GM19395 (cell line): ENCODE data around the gene GPR161.

Experiments
- ATAC-seq: cut with Tn5 transposase; IDR thresholded peaks from one replicate; pipeline ENCODE4 v1.9.1; 2021; ENCODE audit warnings: mild to moderate bottlenecking, moderate library complexity; ENCODE audit not compliant: unreplicated experiment

The GPR161 gene

DNA sequence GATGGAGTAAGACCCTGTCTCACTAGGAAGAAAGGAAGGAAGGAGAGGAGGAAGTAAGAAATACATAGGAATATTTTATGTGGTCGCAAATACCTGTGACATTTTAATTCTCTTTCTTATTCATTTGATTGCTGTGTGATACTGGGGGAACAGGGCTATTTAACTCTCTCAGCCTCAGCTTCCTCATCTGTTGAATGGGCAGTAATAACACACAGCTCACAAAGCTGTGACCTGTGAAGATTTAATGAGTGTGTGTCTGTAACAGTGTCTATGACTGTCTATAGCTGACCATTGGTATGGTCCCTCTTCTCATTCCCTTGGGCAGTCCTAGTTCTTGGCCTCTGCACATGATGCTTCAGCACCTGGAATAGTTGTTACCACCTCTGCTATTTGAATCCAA, 13.6 kb upstream of the GPR161 start:
- no peak for ATAC-seq

DNA sequence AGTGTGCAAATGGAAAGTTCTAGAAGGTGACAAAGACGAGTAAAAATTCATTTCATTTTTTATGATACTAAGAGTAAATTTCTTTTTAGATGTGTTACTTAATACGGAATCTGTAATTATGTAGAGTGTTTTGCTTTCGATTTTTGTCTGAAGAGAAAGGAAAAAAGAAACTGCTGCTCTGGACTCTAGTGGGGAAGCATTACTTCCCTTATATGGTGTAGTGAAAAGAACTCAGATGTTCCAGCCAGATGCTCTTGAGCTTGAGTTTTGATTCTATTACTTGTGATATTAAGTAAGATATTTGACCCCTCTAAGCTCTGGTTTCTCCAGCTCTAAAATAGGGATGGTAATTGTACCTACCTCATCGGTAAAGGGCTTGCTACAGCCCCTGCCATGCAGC, 12.2 kb upstream of the GPR161 start:
- peak; percentile 71 for ATAC-seq

DNA sequence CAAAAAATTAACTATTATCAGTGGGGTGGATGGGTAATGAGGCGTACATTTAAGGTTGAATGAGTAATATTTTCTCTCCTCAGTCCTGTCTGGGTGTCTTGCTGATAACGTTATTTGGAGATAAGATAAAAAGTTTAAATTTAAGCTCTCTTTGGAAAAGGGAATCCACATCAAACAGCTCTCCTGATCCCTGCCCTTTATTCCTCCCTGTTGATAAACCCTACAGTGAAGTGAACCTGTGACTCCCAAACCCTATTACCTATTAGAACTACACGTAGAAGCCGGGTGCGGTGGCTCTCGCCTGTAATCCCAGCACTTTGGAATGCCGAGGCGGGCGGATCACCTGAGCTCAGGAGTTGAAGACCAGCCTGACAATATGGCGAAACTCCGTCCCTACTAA, 9.9 kb upstream of the GPR161 start:
- ATAC-seq: no peak

DNA sequence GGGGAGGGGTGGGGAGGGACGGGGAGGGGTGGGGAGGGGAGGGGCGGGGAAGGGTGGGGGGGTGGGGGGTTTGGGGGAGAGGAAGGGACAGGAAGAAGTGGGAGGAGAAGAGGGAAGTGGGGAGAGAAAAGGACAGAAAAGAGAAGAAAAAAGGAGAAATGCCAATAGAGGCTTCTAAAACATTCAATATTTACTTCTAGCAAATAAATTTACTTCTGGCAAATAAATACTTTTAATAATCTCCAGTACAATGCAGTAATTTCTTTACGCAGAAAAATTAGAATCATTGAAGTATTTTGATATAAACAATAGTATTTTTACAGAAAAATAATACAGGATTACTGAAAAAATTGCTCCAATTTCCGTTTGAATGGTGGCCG, 9.4 kb upstream of the GPR161 start:
- ATAC-seq: no peak

DNA sequence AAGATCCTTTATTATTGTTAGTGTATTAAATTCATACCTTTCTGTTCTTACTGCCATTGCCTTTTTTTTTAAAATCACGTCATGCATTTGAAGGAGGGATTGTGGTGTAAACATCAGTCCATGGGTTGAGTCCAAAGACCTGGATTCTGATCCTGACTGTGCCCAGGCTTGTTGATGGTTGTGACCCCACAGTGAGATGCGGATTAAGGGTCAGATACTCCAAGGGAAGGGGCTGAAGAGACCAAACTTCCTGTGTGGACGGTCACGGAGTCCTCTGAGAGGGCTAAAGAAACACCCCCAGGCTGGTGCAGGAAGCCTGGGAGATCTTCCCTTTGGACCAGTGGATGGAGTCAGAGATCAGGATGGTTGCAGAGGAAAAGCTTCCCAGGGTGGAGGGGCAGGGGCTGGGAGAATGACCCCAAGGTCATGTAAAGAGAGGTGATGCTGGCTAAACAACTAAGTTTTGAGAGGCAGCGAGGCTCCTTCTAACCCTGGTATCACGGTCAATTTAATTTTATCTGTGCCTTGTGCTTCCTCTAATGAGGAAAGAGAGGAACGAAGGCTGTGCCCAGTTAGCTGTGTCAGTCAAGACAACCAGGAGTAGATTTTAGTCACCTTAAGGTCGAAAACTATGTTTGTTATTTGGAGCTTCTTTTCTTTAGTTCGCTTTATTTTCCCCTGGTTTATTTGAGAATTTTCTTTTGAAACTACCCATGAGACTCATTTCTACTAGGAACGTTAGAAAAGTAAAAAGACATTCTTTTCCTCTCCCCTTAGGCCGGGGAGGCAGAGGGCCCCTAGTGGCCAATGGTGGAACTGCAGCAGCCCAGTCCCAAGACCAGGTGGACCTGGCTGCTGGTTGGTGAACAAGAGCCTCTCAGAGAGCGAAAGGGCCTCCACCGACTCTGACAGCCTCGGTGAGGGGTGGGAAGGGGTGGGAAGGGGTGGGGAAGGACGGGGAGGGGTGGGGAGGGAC, 8.7 kb upstream of the GPR161 start:
- peak; percentile 93 for ATAC-seq

DNA sequence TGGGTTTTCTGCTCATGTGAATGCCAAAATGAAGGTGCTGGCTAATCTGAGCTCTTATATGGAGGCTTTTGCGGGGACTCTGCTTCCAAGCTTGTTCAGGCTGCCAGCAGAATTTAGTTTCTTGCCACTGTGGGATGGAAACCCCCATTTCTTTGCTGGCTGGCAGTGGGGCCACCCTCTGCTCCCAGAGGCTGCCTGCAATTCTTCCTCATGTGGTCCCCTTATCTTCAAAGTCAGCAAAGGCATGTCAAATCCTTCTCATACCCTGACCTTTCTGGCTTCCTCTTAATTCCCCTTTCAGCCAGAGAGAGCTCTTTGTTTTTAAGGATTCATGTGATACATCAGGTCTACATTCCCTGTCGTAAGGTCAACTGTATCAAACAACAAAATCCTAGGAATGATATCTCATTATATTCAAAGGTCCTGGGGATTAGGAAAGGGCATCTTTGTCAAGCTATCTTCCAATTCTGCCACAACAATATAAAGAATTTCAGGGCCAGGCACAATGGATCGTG, 5.2 kb upstream of the GPR161 start:
- ATAC-seq: no peak

DNA sequence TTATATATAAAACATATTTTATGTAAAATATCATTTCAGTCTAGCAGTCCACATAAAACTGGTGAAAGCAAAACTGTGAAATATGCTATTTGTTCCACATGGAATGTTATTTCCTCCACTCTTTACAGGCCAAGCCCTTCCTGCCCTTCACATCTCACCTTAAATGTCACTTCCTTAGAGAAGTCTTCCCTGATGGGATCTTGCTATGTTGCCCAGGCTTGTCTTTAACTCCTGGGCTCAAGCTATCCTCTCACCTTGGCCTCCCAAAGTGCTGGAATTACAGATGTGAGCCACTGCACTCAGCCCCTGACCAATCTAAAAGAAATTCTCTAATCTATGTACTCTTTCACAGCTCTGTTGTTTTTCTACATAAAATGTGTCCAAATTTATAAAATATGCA, 2.3 kb upstream of the GPR161 start:
- no peak for ATAC-seq

DNA sequence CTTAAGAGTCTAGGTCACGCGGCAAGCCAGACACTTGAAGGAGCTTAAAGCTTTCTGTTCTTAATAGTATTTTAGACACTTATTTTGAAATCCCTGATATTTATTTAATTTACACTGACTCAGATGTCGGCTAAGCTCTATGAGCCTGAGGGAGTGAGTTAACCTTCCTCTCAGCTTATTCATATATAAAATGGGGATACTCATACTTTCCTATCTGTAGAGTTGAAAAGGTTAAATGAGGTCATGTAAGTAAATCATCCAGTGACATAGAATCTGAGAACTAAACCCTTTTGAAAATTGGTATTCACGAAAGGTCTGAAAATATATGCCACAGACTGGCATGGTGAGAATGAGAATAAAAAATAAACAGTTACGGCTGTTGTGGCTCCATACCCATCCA, 1.4 kb upstream of the GPR161 start:
- no peak for ATAC-seq

DNA sequence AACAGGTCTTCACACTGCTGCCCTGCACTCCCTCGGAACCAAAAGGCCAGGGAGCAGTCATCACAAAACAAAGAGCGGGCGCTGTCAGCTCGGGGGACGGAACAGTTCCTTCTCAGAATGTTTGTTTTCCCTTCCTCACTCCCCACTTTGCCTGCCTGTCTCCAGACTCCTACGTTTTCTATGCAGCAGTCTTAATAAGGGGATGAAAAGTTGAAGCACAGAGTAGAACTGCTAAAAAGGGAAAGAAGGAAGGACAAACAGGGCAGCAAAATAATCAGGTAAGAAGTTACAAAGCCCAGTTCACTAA, 738 bp upstream of the GPR161 start:
- no peak for ATAC-seq

DNA sequence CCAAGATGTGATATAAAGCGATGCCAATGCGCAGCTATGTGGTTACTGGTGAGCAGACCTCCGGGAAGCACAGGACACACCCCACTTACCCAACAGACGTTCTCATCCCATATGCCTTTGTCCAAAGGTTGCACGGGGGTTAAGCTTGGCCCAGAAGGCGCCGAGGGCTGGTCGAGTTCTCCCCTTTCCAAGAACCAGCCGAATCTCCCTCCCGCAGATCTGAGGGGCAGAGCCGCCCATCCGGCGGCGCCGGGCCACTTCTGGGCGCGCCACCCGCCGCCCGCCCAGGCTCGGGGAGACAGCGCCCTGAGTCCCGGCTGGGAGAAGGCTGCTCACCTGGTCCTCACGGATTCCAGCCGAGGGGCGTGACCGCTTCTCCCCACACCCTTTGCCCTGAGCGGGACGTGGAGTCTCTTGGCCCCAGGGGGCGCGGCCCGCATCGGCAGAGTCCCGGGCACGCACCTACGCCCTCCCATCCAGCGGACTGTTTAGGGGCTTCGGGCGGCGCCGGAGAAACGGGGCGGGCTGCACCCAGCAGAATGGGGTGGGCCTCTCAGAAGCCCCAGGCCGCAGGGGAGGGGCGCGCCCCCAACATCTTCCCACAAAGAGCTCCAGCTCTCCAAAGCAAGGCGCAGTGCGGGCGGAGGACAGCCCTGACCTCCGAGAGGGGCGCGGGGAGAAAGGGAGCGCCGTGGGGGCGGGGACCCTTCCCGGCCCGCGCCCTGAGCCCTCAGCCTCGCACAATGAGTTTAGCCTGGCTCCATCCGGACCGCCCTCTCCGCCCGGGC, 615 bp downstream of the GPR161 start:
- ATAC-seq: peak; percentile 27

DNA sequence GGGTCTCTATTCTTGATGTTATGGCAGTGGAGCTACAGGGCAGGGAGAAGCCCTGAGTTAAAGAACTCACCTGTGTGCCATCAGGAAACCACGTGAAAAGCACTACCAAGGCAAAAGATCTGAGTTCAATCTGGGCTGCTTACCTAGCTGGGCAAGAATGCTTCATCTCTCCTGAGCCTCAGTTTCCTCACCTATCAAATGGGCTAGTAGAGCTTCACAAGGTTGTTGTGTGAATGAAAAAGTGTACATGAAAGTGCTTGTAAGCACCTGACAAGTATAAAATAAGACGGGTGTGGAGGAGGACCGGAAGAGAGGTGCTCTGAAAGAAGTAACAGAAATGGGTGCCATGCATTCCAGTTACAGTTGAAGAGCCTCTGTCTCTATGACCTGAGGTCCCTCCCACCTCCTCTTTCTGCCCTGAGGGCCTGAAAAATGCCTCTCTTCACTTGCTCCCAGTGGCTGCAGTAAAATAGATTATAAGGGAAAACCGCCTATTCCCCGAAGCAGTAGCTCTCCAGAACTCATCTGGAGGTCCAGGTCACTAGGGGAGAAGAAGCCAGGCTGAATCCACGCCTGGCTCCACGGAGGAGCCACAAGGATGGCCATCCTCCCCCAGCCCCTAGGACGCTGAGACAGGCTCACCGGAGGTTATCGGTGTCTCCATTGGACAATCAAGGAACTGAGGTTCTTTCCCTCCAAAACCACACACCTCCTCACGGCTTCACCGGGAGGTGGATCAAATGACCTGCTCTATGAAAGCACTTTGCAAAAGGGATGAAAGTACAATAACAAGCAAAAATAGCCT, 1.4 kb downstream of the GPR161 start:
- ATAC-seq: no peak

DNA sequence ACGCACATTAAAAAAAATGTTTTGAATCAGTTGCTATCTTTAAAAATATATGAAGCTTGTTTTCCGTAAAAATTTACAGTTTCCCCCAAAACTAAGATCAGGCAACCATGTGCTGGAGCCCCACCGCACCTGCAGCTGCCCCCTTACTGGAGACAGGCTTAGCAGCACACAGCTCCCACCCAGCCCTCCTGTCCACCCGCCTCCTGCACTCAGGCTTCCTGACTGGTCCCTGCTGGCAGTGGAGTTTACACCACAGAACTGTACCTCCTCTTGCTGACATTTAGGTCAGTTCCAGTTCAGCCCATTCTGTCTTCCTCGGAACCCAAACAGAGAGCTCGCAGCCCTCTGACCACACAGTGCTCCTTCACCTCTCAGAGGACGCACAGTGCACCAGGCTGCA, 2.1 kb downstream of the GPR161 start:
- no peak for ATAC-seq

DNA sequence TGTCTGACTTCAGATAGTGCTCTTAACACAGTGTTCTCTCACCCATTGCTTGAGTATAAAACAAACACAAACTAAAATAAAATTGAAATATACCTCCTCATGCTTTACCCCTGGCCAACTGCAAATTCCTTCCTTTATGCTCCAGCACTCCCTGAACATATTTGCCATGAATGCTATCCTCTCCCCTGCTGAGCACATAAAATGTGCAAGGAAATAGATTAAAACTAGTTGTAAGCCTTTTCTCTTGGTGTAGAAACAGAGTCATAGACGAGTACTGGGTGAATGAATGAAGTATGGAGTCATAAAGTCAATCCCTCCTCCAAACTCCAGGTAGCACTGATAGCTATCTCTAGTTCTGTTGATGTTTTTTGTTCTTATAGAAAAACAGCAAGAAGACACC, 2.6 kb downstream of the GPR161 start:
- no peak for ATAC-seq

DNA sequence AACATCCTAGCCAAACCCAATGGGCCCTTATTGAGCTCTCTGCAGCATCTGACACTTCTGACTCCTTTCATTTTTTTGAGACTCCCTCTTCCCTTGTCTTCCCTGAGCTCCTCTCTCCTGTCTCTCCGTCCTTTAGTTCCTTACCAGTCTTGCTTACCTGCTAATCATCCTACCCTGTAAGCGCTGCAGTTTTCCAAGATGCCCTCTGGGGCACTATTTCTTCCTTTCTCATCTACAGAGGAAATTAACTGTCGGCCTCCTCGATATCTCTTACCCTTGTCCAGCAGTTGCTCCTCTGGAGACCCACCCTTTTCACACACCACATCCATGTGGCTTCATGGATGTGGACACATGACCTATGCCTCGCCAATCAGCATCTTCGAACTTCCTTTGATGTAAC, 6.8 kb downstream of the GPR161 start:
- ATAC-seq: no peak

DNA sequence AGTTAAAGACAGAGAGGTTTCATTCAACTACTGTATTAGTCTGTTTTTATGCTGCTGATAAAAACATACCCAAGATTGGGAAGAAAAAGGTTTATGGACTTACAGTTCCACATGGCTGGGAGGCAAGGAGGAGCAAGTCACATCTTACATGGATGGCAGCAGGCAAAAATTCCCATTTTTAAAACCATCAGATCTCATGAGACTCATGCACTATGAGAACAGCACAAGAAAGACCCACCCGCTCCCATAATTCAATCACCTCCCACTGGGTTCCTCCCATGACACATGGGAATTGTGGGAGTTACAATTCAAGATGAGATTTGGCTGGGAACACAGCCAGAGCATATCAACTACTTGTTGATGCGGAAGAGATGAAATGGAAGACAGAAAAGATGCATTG, 9.2 kb downstream of the GPR161 start:
- no peak for ATAC-seq

DNA sequence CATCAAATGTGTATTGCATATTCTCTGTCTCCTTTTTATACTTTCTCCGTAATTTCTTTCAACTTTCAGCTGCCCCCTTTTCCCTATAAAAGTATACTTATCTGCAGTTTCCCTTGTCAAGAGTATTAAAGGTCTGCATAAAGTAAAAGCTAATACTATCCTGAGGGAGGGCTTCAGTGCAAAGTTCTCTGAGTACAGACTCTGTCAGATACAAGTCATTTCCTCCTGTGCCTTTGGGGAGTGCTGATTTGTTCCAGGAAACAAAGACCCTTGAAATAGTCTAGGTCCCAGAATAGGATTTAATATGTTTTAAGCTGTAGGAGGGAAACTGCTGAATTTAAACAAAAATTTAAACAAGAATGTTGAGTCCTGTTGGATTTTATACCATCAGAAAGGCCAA, 11.7 kb downstream of the GPR161 start:
- ATAC-seq: no peak

DNA sequence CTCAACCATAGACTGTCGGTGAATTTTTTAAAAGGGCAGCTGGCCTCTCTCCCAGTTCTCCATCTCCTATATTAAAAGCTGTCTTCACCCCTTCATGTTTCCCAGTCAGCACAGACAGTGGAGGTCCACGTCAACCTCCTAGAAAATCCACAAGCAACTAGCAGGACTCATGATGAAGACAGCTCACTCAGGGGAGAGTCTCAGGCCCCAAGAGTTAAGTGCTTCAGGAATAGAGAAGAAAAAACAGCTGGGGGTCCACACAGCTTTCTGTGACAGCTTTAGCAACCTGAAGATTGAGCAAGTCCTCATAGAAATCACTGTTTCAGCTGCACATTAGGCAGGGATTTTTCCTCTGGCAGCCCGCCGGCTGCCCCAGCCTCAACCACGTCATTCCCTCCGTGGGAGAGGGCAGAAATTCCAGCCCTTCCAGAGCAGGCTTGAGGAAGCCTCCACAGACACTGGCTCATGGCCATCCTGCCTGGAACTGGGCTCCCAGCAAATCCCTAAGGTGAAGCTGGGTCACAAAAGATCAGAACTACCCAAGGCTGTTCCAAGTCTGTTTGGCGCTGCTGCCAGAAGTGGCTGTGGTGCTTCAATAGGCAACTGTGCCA, 15.2 kb downstream of the GPR161 start:
- ATAC-seq: no peak

DNA sequence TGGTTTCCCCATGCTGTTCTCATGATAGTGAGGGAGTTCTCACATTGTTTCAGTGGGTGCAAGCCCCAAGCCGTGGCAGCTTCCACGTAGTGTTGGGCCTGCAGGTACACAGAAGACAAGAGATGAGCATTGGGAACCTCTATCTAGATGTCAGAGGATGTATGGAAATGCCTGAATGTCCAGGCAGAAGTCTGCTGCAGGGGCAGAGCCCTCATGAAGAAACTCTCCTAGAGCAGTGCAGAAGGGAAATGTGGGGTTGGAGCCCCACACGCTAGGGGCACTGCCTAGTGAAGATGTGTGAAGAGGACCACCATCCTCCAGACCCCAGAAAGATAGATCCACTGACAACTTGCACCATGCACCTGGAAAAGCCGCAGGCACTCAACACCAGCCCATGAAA, 17.0 kb downstream of the GPR161 start:
- no peak for ATAC-seq

DNA sequence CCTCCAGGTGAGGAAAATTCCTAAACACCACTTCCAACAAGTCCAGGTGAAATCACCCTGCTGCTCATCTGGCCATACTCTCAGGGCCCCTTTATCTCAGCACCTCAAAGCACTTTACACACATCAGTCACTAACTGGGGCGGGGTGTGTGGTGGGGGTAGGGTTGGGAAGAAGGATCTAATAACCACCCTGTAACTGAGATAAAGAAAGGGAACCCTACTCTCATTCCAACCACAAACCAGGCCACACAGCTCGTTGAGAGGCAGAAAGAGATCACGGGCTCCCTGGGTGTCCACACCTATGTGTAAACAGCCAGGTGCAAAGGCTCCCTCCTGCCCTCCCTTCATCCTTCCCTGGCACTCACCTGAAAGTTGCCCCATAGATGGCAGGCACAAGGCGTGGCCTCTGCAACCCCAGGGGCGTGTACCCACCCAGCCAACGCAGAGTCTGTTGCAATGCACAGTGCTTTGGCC, 20.4 kb downstream of the GPR161 start:
- no peak for ATAC-seq

DNA sequence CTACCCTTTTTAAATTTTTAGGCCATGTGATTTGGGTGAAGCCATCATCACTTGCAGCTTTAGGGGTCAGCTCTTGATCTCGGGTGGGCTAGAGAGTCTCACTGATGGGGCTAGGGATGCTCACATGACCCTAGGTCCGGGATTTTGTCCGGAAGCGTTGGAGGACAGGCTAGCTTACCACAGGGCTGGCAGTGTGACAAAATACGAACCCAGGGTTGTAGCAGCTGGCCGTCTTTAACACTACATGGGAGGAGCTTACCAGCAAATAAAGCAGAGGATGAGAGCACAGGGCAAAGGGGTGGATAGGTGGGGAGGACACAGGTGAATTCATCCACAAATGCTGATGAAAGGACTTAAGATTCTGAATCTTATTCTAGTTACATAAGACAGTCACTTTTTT, 21.9 kb downstream of the GPR161 start:
- ATAC-seq: no peak
